DND-41 (cell line): Measurements from ENCODE around the gene FLRT2.

ENCODE experiments used
- ATAC-seq: fragments of 200-7000 bp; cut with Tn5 transposase; 3 replicates; pipeline ENCODE4 v1.9.1; 2021; ENCODE audit warnings: low read depth; ENCODE audit not compliant: insufficient read depth
- DNase-seq: peaks from one replicate; pipeline ENCODE4 v3.0.0-alpha.2; 2020
- H2AFZ ChIP-seq: 2 replicates; pipeline ENCODE4 v1.6.0; 2012; ENCODE audit warnings: low read depth, low read length
- H3K27ac ChIP-seq: 2 replicates; pipeline ENCODE4 v1.5.1; 2012; ENCODE audit warnings: low read length, inconsistent platforms
- H3K27me3 ChIP-seq: fragments of 200-600 bp; sonication (generic); 2 replicates; pipeline ENCODE4 v1.6.0; 2012; ENCODE audit warnings: low read length, mild to moderate bottlenecking, inconsistent platforms; ENCODE audit not compliant: insufficient read depth, poor library complexity
- H3K36me3 ChIP-seq: 2 replicates; pipeline ENCODE4 v1.5.1; 2012; ENCODE audit warnings: low read length, inconsistent platforms; ENCODE audit not compliant: insufficient read depth
- H3K4me1 ChIP-seq: 2 replicates; pipeline ENCODE4 v1.5.1; 2012; ENCODE audit warnings: mild to moderate bottlenecking, low read length; ENCODE audit not compliant: insufficient read depth
- H3K4me2 ChIP-seq: 2 replicates; pipeline ENCODE4 v1.6.0; 2012; ENCODE audit warnings: mild to moderate bottlenecking, moderate library complexity, low read length, inconsistent platforms; ENCODE audit not compliant: insufficient read depth
- H3K4me3 ChIP-seq, 2 experiments: fragments of 200-600 bp in 1 of 2; shearing (Covaris generic) in 1 of 2; 2 replicates each; pipeline ENCODE4 v1.5.1; 2012 to 2016; ENCODE audit warnings: inconsistent platforms in 2 of 2, low read length in 2 of 2, mild to moderate bottlenecking in 2 of 2, low read depth in 1 of 2, moderate library complexity in 1 of 2
- H3K79me2 ChIP-seq: 2 replicates; pipeline ENCODE4 v1.6.0; 2012; ENCODE audit warnings: low read length, inconsistent platforms; ENCODE audit not compliant: insufficient read depth
- H3K9ac ChIP-seq: 2 replicates; pipeline ENCODE4 v1.6.0; 2012; ENCODE audit warnings: low read depth, mild to moderate bottlenecking, inconsistent platforms, low read length, moderate library complexity
- H3K9me3 ChIP-seq: 2 replicates; pipeline ENCODE4 v1.5.1; 2012; ENCODE audit warnings: low read length, moderate library complexity, mild to moderate bottlenecking, inconsistent platforms; ENCODE audit not compliant: insufficient read depth, severe bottlenecking
- H4K20me1 ChIP-seq: 2 replicates; pipeline ENCODE4 v1.6.0; 2012; ENCODE audit warnings: low read length; ENCODE audit not compliant: insufficient read depth
- EZH2 ChIP-seq: IDR thresholded peaks from 3 replicates; pipeline ENCODE4 v1.6.1; 2012; ENCODE audit warnings: borderline replicate concordance, low read depth, mild to moderate bottlenecking, moderate library complexity, low read length, inconsistent platforms; ENCODE audit not compliant: severe bottlenecking
- TF ChIP-seq, protein P1 (sequence below): IDR thresholded peaks from 2 replicates; pipeline ENCODE4 v1.5.1; 2012; ENCODE audit warnings: borderline replicate concordance, low read length, moderate library complexity, mild to moderate bottlenecking; ENCODE audit not compliant: poor library complexity, severe bottlenecking; ENCODE audit errors: extremely low read depth

Gene FLRT2

DNA sequence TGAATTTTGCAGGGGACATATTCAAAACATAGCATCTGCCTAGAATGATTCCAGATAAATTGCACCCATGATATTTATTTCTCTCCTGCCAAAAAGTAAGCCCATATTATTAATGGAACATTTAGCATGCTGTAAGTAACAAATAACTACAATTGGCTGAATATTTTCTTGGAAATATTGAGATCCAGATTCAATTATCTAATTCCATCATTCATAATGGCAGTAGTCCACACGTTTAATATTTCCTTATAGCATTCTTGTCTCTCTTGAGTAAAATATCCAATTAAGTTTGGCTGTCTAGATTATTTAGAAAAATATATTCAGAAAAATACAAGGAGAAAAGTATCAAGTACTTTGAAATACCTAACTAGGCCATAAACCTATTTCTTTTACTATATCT, 157.5 kb downstream of the FLRT2 start:
- H3K4me2 ChIP-seq = no peak overlapping the region
- H3K9ac ChIP-seq = no peak overlapping the region
- TF ChIP-seq EZH2 = no peak
- TF ChIP-seq, protein P1, sequence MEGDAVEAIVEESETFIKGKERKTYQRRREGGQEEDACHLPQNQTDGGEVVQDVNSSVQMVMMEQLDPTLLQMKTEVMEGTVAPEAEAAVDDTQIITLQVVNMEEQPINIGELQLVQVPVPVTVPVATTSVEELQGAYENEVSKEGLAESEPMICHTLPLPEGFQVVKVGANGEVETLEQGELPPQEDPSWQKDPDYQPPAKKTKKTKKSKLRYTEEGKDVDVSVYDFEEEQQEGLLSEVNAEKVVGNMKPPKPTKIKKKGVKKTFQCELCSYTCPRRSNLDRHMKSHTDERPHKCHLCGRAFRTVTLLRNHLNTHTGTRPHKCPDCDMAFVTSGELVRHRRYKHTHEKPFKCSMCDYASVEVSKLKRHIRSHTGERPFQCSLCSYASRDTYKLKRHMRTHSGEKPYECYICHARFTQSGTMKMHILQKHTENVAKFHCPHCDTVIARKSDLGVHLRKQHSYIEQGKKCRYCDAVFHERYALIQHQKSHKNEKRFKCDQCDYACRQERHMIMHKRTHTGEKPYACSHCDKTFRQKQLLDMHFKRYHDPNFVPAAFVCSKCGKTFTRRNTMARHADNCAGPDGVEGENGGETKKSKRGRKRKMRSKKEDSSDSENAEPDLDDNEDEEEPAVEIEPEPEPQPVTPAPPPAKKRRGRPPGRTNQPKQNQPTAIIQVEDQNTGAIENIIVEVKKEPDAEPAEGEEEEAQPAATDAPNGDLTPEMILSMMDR = no peak
- no peaks in the 10 kb centered on the region for H3K4me1 ChIP-seq
- H3K9me3 ChIP-seq = no peaks in the 10 kb centered on the region
- no peak for ATAC-seq
- H3K4me3 ChIP-seq = no peak overlapping the region
- no peaks in the 10 kb centered on the region for H4K20me1 ChIP-seq
- no peaks in the 10 kb centered on the region for H3K36me3 ChIP-seq
- no peak overlapping the region for H3K27ac ChIP-seq
- no peak for DNase-seq
- no peaks in the 10 kb centered on the region for H3K79me2 ChIP-seq
- H3K27me3 ChIP-seq = no peaks in the 10 kb centered on the region
- no peak overlapping the region for H2AFZ ChIP-seq

DNA sequence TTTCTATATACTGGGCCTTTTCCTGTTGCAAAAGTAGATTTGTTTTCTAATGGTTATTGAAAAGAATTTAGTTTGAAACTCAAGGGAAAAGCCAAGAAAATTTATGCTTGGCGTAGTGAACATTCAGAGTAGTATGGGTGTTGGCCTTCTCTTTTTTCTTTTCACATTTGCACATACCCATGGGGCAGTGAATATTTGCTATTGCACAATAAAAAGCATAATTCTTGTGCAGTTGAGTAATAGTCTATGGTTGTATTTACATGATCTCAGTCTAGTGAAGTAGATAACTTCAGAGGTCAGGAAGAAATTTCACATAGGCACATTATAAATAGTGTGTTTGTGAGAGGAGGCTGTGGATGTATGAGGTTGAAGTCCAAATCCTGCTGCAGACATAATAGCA, 158.1 kb downstream of the FLRT2 start:
- H3K4me2 ChIP-seq = no peak overlapping the region
- H3K27ac ChIP-seq = no peak overlapping the region
- H3K9ac ChIP-seq = no peak overlapping the region
- ATAC-seq (no peak), DNase-seq (no peak)
- no peaks in the 10 kb centered on the region for H3K79me2 ChIP-seq
- H4K20me1 ChIP-seq = no peaks in the 10 kb centered on the region
- no peaks in the 10 kb centered on the region for H3K27me3 ChIP-seq
- no peaks in the 10 kb centered on the region for H3K4me1 ChIP-seq
- no peaks in the 10 kb centered on the region for H3K36me3 ChIP-seq
- H3K9me3 ChIP-seq = no peaks in the 10 kb centered on the region
- no peak overlapping the region for H3K4me3 ChIP-seq
- TF ChIP-seq, protein P1 = no peak
- TF ChIP-seq EZH2 = no peak
- H2AFZ ChIP-seq = no peak overlapping the region

DNA sequence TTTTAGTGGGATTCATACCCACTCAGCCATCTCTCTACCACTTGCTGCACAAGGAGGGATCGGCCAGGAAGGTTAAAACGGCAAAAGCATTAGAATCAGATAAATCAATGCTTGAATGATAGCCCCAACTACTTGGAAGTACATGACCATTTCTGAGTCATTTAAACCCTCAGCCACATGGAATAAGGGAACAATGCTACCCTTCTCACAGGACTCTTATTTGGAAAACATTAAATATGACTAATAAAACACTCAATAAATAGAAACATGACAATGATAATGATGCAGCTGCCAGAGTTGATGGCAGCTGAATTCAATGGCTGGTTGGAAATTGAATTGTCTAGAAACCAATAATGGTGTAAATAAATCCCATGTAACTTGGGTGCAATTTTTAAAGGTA, 165.4 kb downstream of the FLRT2 start:
- no peaks in the 10 kb centered on the region for H3K36me3 ChIP-seq
- no peak overlapping the region for H3K9ac ChIP-seq
- DNase-seq = no peak
- H2AFZ ChIP-seq = no peak overlapping the region; the same call in 1 of the 2 replicates
- H3K27ac ChIP-seq = no peak overlapping the region
- no peaks in the 10 kb centered on the region for H3K27me3 ChIP-seq
- no peak for ATAC-seq
- no peaks in the 10 kb centered on the region for H3K4me1 ChIP-seq
- TF ChIP-seq, protein P1 = no peak
- TF ChIP-seq EZH2 = no peak
- no peaks in the 10 kb centered on the region for H3K79me2 ChIP-seq
- no peaks in the 10 kb centered on the region for H3K9me3 ChIP-seq
- no peak overlapping the region for H3K4me3 ChIP-seq
- H4K20me1 ChIP-seq = no peaks in the 10 kb centered on the region
- H3K4me2 ChIP-seq = no peak overlapping the region

DNA sequence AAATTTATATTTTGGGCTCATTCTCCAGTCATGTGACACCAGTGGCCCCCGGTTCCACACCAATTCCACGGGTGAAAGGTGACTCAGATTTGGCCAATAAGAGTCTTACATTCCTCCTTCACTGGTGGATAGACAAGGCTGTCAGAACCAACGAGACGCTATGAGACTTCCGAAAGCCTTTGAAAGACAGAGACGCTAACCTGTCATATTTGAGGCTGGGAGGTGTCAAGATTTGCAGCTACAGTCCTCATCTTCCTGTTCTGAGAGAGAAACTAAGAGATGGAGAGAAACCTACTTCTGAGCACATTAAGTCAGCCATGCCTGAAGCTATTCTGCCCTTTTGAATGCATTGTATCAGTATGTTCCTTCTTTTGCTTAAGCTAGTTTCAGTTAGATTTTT, 171.2 kb downstream of the FLRT2 start:
- TF ChIP-seq, protein P1 = no peak
- no peak for TF ChIP-seq EZH2
- ATAC-seq = no peak

More for the DNA sequence above, 171.2 kb downstream of the FLRT2 start:
- H3K4me1 ChIP-seq = no peaks in the 10 kb centered on the region
- no peaks in the 10 kb centered on the region for H4K20me1 ChIP-seq
- H2AFZ ChIP-seq = no peak overlapping the region
- no peak overlapping the region for H3K27ac ChIP-seq
- H3K9me3 ChIP-seq = no peaks in the 10 kb centered on the region
- H3K79me2 ChIP-seq = no peaks in the 10 kb centered on the region
- H3K36me3 ChIP-seq = no peaks in the 10 kb centered on the region
- H3K4me2 ChIP-seq = no peak overlapping the region
- H3K4me3 ChIP-seq = no peak overlapping the region
- DNase-seq = no peak
- H3K9ac ChIP-seq = no peak overlapping the region
- no peaks in the 10 kb centered on the region for H3K27me3 ChIP-seq
